ENCODE measurements around the gene GNB1L. TPM values are rescaled to one million over a fixed set of nuclear protein-coding genes. Genes with fewer than 3 reads are reported as not detected.

GNB1L gene
- total RNA-seq, 1 experiment from 2014 or later, result 27.0 TPM

GRCh38 chr22:19819911-19820879 is 34.5 kb downstream of the GNB1L start:
- H3K9me3 ChIP-seq (ENCODE audit: low read length), result no peaks in the 10 kb centered on the region
- no peak overlapping the region for H3K4me2 ChIP-seq (ENCODE audit: low read length)
- TF ChIP-seq EZH2 (IDR thresholded peaks at IDR 0.05; ENCODE audit: low read length, unreplicated experiment), result no peak
- TF ChIP-seq EZH2phosphoT487 (IDR thresholded peaks at IDR 0.05; ENCODE audit: borderline replicate concordance, low read length), result no peak
- H3K79me2 ChIP-seq (ENCODE audit: low read length), result no peaks in the 10 kb centered on the region
- no peaks in the 10 kb centered on the region for H3K27me3 ChIP-seq (ENCODE audit: low read length)
- intact Hi-C loops (cut with micrococcal nuclease), result no loop called here
- no peak overlapping the region for H2AFZ ChIP-seq (ENCODE audit: low read length)
- no TSS peak for BruUV-seq (replicated peaks)
- no peaks in the 10 kb centered on the region for H3K36me3 ChIP-seq (ENCODE audit: low read depth, low read length)
- DNase-seq (no peak), ATAC-seq (no peak)
- POLR2A ChIA-PET (ENCODE audit: unreplicated experiment), result no interaction called here
- no peaks in the 10 kb centered on the region for H3K4me1 ChIP-seq (ENCODE audit: insufficient read depth, low read length)
- no peak overlapping the region for H3K9ac ChIP-seq (ENCODE audit: low read length)
- no peak overlapping the region for H3K4me3 ChIP-seq (ENCODE audit: low read length)
- H3K9me2 ChIP-seq (replicated peaks; ENCODE audit: low read length), result no peaks in the 10 kb centered on the region
- CTCF ChIA-PET, result no interaction called here
- no peak overlapping the region for H3K27ac ChIP-seq (ENCODE audit: low read length)
- no peaks in the 10 kb centered on the region for H4K20me1 ChIP-seq (ENCODE audit: low read length)
- no peaks in the 10 kb centered on the region for H3F3A ChIP-seq (ENCODE audit: low read length, unreplicated experiment)

DNA sequence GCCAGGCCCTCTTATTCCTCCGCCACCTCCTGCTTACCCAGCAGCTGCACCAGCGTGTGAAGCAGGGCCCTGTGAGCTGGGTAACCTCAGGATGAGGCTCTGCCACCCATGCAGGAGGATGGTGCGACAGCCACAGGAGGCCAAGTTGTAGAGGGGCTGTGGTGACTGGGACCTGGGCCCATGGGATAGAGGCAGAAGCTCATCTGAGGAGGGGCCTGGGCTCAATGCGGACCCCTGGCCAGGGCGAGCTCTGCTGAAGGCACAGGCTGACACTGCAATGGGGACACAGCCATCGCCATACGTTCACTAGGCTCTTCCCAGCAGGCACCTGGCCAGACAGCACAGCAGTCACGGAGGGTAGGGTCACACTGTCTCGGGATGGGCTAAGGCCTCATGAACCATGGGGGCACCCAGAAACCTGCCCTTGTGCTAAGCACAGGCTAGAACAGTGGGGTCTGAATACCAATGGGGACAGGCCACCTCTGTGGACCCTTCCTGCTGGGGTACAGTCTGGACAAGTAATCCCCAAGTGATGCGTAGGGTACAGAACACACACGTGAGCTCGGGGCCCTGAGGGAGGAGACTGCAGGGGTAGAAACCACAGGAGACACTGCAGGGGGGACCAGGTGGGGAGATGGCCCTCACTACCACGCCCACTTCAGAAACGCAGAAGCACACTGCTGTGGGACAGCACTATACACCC is 35.3 kb downstream of the GNB1L start:
- H3K9ac ChIP-seq (ENCODE audit: low read length), result no peak overlapping the region
- H3K27ac ChIP-seq (ENCODE audit: low read length), result no peak overlapping the region
- no peaks in the 10 kb centered on the region for H3K27me3 ChIP-seq (ENCODE audit: low read length)
- no TSS peak for BruUV-seq (replicated peaks)
- DNase-seq, result no peak
- ChIA-PET POLR2A (ENCODE audit: unreplicated experiment) (no interaction called here), CTCF (no interaction called here)
- H4K20me1 ChIP-seq (ENCODE audit: low read length), result no peaks in the 10 kb centered on the region
- H3F3A ChIP-seq (ENCODE audit: low read length, unreplicated experiment), result no peaks in the 10 kb centered on the region
- ATAC-seq, result no peak
- no peaks in the 10 kb centered on the region for H3K9me2 ChIP-seq (replicated peaks; ENCODE audit: low read length)
- H3K4me1 ChIP-seq (ENCODE audit: insufficient read depth, low read length), result no peaks in the 10 kb centered on the region
- intact Hi-C loops (cut with micrococcal nuclease), result no loop called here
- no peak overlapping the region for H3K4me2 ChIP-seq (ENCODE audit: low read length)
- H3K79me2 ChIP-seq (ENCODE audit: low read length), result no peaks in the 10 kb centered on the region
- no peaks in the 10 kb centered on the region for H3K36me3 ChIP-seq (ENCODE audit: low read depth, low read length)
- H3K4me3 ChIP-seq (ENCODE audit: low read length), result no peak overlapping the region
- no peak for TF ChIP-seq CTCF (conservative IDR thresholded peaks at IDR 0.05; ENCODE audit: low read depth, low read length)
- no peak for TF ChIP-seq EZH2 (IDR thresholded peaks at IDR 0.05; ENCODE audit: low read length, unreplicated experiment)
- no peak for TF ChIP-seq EZH2phosphoT487 (IDR thresholded peaks at IDR 0.05; ENCODE audit: borderline replicate concordance, low read length)
- no peaks in the 10 kb centered on the region for H3K9me3 ChIP-seq (ENCODE audit: low read length)
- H2AFZ ChIP-seq (ENCODE audit: low read length), result no peak overlapping the region

GRCh38 chr22:19818324-19819207 is 36.1 kb downstream of the GNB1L start:
- Histone ChIP-seq H3K9me3 (ENCODE audit: low read length) (no peaks in the 10 kb centered on the region), H3F3A (ENCODE audit: low read length, unreplicated experiment) (no peaks in the 10 kb centered on the region), H3K4me3 (ENCODE audit: low read length) (no peak overlapping the region), H3K27ac (ENCODE audit: low read length) (no peak overlapping the region), H3K9ac (ENCODE audit: low read length) (no peak overlapping the region), H3K27me3 (ENCODE audit: low read length) (no peaks in the 10 kb centered on the region), H3K4me2 (ENCODE audit: low read length) (no peak overlapping the region), H3K79me2 (ENCODE audit: low read length) (no peaks in the 10 kb centered on the region), H2AFZ (ENCODE audit: low read length) (no peak overlapping the region), H3K4me1 (ENCODE audit: insufficient read depth, low read length) (no peaks in the 10 kb centered on the region), H3K9me2 (replicated peaks; ENCODE audit: low read length) (no peaks in the 10 kb centered on the region), H3K36me3 (ENCODE audit: low read depth, low read length) (no peaks in the 10 kb centered on the region), H4K20me1 (ENCODE audit: low read length) (no peaks in the 10 kb centered on the region)
- ChIA-PET CTCF (no interaction called here), POLR2A (ENCODE audit: unreplicated experiment) (no interaction called here)
- BruUV-seq (replicated peaks), result no TSS peak
- DNase-seq, result no peak
- TF ChIP-seq EZH2 (IDR thresholded peaks at IDR 0.05; ENCODE audit: low read length, unreplicated experiment) (no peak), CTCF (conservative IDR thresholded peaks at IDR 0.05; ENCODE audit: low read depth, low read length) (no peak)
- intact Hi-C loops (cut with micrococcal nuclease), result no loop called here
- no peak for ATAC-seq
